Stimulated activated CD8-positive, alpha-beta memory T cell treated with anti-CD3 and anti-CD28 coated beads, Interleukin-15, amount 100 ng/mL, for 24 hours (primary cell): ENCODE measurements around the gene SPTY2D1.

Experiments used
- DNase-seq: peaks from one replicate; pipeline ENCODE4 v3.0.0-alpha.2; 2020; ENCODE audit warnings: low read depth

The SPTY2D1 gene

DNA sequence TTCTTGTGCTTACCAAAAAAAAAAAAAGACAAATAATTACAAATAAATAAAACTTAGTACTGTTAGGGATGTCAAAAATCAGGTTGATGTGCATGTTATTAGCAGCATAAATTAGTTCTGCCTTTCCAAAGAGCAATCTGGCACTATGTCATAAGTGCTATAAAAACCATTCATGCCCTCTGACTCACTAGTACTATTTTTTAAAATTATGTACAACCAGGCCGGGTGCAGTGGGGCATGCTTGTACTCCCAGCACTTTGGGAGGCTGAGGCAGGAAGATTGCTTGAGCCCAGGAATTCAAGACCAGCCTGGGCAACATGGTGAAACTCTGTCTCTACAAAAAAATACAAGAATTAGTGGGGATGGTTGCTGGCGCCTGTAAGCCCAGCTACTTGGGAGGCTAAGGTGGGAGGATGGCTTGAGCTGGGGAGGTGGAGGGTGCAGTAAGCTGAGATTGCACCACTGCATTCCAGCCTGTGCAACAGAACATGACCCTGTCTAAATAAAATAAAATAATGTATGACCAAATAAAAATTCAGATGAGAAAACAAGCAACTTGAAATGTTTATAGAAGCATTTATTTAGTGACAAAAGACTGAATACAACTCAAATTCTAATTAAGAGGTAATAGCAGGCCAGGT lies 70.9 kb downstream of the SPTY2D1 start:
- DNase-seq = no peak
